Keratinocyte (primary cell): ENCODE measurements around the gene HAVCR2. TPM values are rescaled to one million over a fixed set of nuclear protein-coding genes. Genes with fewer than 3 reads are reported as not detected.

Experiments
- DNase-seq: peaks from one replicate; pipeline ENCODE4 v3.0.0-alpha.2; 2011; ENCODE audit warnings: low read depth, missing footprints, low spot score
- FAIRE-seq: peaks from 2 replicates; lab custom pipeline; 2011; peaks lifted over from hg19 to GRCh38; lab: Jason Lieb, UNC
- H2AFZ ChIP-seq: 2 replicates; pipeline ENCODE4 v1.6.0; 2012; ENCODE audit warnings: low read length, control low read depth, inconsistent platforms; ENCODE audit not compliant: control insufficient read depth
- H3K27ac ChIP-seq: 2 replicates; pipeline ENCODE4 v1.5.1; 2011; ENCODE audit warnings: low read length; ENCODE audit not compliant: control insufficient read depth, insufficient read depth
- H3K27me3 ChIP-seq: 3 replicates; pipeline ENCODE4 v1.6.0; 2011; ENCODE audit warnings: low read length; ENCODE audit not compliant: control insufficient read depth, insufficient read depth; ENCODE audit errors: extremely low read depth
- H3K36me3 ChIP-seq, 2 experiments: 2 replicates in 1 of 2; 3 replicates in 1 of 2; pipeline ENCODE4 v1.5.1; 2011; ENCODE audit warnings: low read length in 2 of 2, mild to moderate bottlenecking in 1 of 2; ENCODE audit not compliant: control insufficient read depth in 2 of 2, insufficient read depth in 2 of 2; ENCODE audit errors: extremely low read depth in 1 of 2
- H3K4me1 ChIP-seq: 3 replicates; pipeline ENCODE4 v1.5.1; 2011; ENCODE audit warnings: low read length; ENCODE audit not compliant: control insufficient read depth, insufficient read depth; ENCODE audit errors: extremely low read depth
- H3K4me2 ChIP-seq: 3 replicates; pipeline ENCODE4 v1.6.0; 2011; ENCODE audit warnings: low read depth, low read length; ENCODE audit not compliant: control insufficient read depth, insufficient read depth; ENCODE audit errors: extremely low read depth
- H3K4me3 ChIP-seq, 3 experiments: fragments of 200-600 bp in 1 of 3; sonication (generic) in 1 of 3; 2 replicates in 2 of 3; 3 replicates in 1 of 3; pipeline ENCODE4 v1.5.1; 2011 to 2016; ENCODE audit warnings: low read length in 3 of 3, mild to moderate bottlenecking in 3 of 3, control low read depth in 2 of 3, inconsistent platforms in 1 of 3, low read depth in 1 of 3, mixed read lengths in 1 of 3, mixed run types in 1 of 3, moderate library complexity in 1 of 3; ENCODE audit not compliant: control insufficient read depth in 2 of 3, insufficient read depth in 2 of 3; ENCODE audit errors: extremely low read depth in 1 of 3
- H3K79me2 ChIP-seq: 2 replicates; pipeline ENCODE4 v1.6.0; 2012; ENCODE audit warnings: low read length; ENCODE audit not compliant: control insufficient read depth, insufficient read depth
- H3K9ac ChIP-seq: 3 replicates; pipeline ENCODE4 v1.6.0; 2011; ENCODE audit warnings: low read length; ENCODE audit not compliant: control insufficient read depth, insufficient read depth; ENCODE audit errors: extremely low read depth
- H3K9me1 ChIP-seq: 3 replicates; pipeline ENCODE4 v1.6.0; 2011; ENCODE audit warnings: low read length; ENCODE audit not compliant: control insufficient read depth, insufficient read depth; ENCODE audit errors: extremely low read depth
- H3K9me3 ChIP-seq: 2 replicates; pipeline ENCODE4 v1.5.1; 2012; ENCODE audit warnings: low read depth, low read length; ENCODE audit not compliant: control insufficient read depth
- H4K20me1 ChIP-seq: 3 replicates; pipeline ENCODE4 v1.6.0; 2011; ENCODE audit warnings: low read length; ENCODE audit not compliant: control insufficient read depth, insufficient read depth; ENCODE audit errors: extremely low read depth
- EZH2 ChIP-seq: IDR thresholded peaks from one replicate; pipeline ENCODE4 v1.6.1; 2012; ENCODE audit warnings: inconsistent platforms, mild to moderate bottlenecking, low read length, moderate library complexity
- dilution Hi-C: fragments of 300-500 bp; cut with MboI; formaldehyde crosslinking; loops from one replicate; pipeline ENCODE4 v1.7.0; 2020; ENCODE audit warnings: low sequenced_read_pairs; ENCODE audit not compliant: extremely low pct_ligation_motif_present
- polyA plus RNA-seq, 5 experiments: library from polyadenylated mRNA; depleted of rRNA in 3 of 5; stranded (reverse) in 3 of 5; stranded (forward) in 1 of 5; unstranded in 1 of 5; fragments of >200 nt; gene quantifications; 1 replicate in 1 of 5; 2 replicates in 3 of 5; 3 replicates in 1 of 5; pipeline versions ENCODE4 v1.2.1 to v1.2.3, GENCODE V29; 2011 to 2012; ENCODE audit warnings: missing spikeins in 2 of 5, low read depth in 1 of 5, low replicate concordance in 1 of 5
- TF ChIP-seq, protein P1 (sequence below), 3 experiments: IDR thresholded peaks in 1 of 3; conservative IDR thresholded peaks in 1 of 3; optimal IDR thresholded peaks in 1 of 3; 2 replicates in 2 of 3; 3 replicates in 1 of 3; pipeline versions ENCODE3 to v1.5.1; 2011; ENCODE audit warnings: low read length in 3 of 3, mild to moderate bottlenecking in 3 of 3, moderate library complexity in 2 of 3, control low read depth in 1 of 3, inconsistent platforms in 1 of 3; ENCODE audit not compliant: insufficient read depth in 2 of 3; ENCODE audit errors: extremely low read depth in 1 of 3

Gene HAVCR2
- polyA plus RNA-seq, 1 donor (not counting 4 experiments of a cell fraction or from before 2014, with no cell fraction given), result 0.03 TPM

DNA sequence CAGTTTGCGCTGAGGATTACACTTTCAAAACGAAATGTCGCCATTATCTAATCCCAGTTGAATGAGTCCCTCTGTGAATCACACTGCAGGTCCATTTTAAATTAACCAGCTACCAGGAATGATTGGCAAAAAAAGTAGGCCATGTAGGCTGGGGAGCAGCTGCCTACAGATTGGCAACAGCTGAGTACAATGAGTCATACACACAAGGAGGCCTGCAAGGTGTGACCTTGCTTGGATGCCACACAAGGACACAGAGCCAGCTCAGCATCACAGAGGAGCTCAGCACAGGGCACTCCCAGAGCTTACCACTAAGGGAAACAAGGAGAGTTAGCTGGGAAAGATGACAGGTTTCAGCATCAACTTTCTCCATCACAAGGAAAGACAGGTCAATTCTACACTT lies 62.8 kb downstream of the HAVCR2 start:
- dilution Hi-C loops, result no loop called here
- Histone ChIP-seq H2AFZ (no peak overlapping the region), H3K27ac (no peak overlapping the region), H3K4me3 (no peak overlapping the region), H3K27me3 (no peaks in the 10 kb centered on the region), H3K9ac (no peak overlapping the region), H3K4me1 (no peaks in the 10 kb centered on the region), H3K79me2 (no peaks in the 10 kb centered on the region), H3K9me1 (no peaks in the 10 kb centered on the region), H3K4me2 (no peak overlapping the region), H3K9me3 (no peaks in the 10 kb centered on the region), H4K20me1 (no peaks in the 10 kb centered on the region), H3K36me3 (no peaks in the 10 kb centered on the region)
- no peak for TF ChIP-seq EZH2
- TF ChIP-seq, protein P1, sequence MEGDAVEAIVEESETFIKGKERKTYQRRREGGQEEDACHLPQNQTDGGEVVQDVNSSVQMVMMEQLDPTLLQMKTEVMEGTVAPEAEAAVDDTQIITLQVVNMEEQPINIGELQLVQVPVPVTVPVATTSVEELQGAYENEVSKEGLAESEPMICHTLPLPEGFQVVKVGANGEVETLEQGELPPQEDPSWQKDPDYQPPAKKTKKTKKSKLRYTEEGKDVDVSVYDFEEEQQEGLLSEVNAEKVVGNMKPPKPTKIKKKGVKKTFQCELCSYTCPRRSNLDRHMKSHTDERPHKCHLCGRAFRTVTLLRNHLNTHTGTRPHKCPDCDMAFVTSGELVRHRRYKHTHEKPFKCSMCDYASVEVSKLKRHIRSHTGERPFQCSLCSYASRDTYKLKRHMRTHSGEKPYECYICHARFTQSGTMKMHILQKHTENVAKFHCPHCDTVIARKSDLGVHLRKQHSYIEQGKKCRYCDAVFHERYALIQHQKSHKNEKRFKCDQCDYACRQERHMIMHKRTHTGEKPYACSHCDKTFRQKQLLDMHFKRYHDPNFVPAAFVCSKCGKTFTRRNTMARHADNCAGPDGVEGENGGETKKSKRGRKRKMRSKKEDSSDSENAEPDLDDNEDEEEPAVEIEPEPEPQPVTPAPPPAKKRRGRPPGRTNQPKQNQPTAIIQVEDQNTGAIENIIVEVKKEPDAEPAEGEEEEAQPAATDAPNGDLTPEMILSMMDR (optimal IDR thresholded peaks at IDR 0.05 in 1 of 3, IDR thresholded peaks at IDR 0.05 in 1 of 3, conservative IDR thresholded peaks at IDR 0.05 in 1 of 3; ENCODE audit: extremely low read depth in 1 of 3, insufficient read depth in 2 of 3, low read length in 3 of 3), result no peak
- DNase-seq, result no peak
- no peak for FAIRE-seq

DNA sequence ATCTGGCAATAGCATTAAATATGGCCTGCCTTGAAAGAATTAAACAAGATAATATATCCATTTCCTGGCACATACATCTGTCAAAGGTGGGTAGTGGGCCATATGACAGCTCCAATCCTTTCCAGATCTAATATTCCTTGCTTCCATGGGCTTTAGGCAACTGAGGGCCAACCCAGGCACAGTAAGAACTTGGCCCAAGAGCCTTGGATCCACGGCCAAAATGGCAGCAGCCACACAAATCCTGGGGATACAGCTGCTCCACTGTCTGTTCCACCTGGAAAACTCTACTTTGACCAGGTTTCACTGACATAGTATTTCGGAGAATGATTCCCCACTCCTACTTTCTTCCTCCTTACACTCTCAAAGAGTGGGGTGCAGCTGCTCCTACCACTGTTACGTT lies 63.2 kb downstream of the HAVCR2 start:
- dilution Hi-C loops, result no loop called here
- no peak for FAIRE-seq
- Histone ChIP-seq H3K36me3 (no peaks in the 10 kb centered on the region), H3K4me3 (no peak overlapping the region), H3K4me1 (no peaks in the 10 kb centered on the region), H3K27ac (no peak overlapping the region), H3K27me3 (no peaks in the 10 kb centered on the region), H3K9me3 (no peaks in the 10 kb centered on the region), H3K4me2 (no peak overlapping the region), H4K20me1 (no peaks in the 10 kb centered on the region), H3K9me1 (no peaks in the 10 kb centered on the region), H2AFZ (no peak overlapping the region), H3K9ac (no peak overlapping the region), H3K79me2 (no peaks in the 10 kb centered on the region)
- no peak for TF ChIP-seq EZH2
- TF ChIP-seq, protein P1 (optimal IDR thresholded peaks at IDR 0.05 in 1 of 3, IDR thresholded peaks at IDR 0.05 in 1 of 3, conservative IDR thresholded peaks at IDR 0.05 in 1 of 3; ENCODE audit: extremely low read depth in 1 of 3, insufficient read depth in 2 of 3, low read length in 3 of 3), result no peak
- DNase-seq, result no peak
